ENCODE data around the gene CLCN6.

CLCN6 gene

GRCh38 chr1:11781297-11781696 is 24.7 kb upstream of the CLCN6 start:
- Histone ChIP-seq H3K36me3 (ENCODE audit: insufficient read depth, low read length) (no peaks in the 10 kb centered on the region), H3K9me3 (ENCODE audit: low read length) (no peaks in the 10 kb centered on the region), H3K27me3 (ENCODE audit: control insufficient read depth in 1 of 2, insufficient read depth in 2 of 2, low read length in 2 of 2) (no peaks in the 10 kb centered on the region), H3K27ac (ENCODE audit: low read depth, low read length) (no peak overlapping the region), H3K9ac (ENCODE audit: low read length) (no peak overlapping the region), H3K4me1 (ENCODE audit: insufficient read depth, low read length) (peaks cover 12% of the 10 kb centered on the region), H3K4me3 (ENCODE audit: low read depth in 1 of 2, low read length in 2 of 2) (no peak overlapping the region)

GRCh38 chr1:11782127-11782708 is 23.8 kb upstream of the CLCN6 start:
- Histone ChIP-seq H3K4me1 (ENCODE audit: insufficient read depth, low read length) (peaks cover 21% of the 10 kb centered on the region), H3K9ac (ENCODE audit: low read length) (no peak overlapping the region), H3K9me3 (ENCODE audit: low read length) (no peaks in the 10 kb centered on the region), H3K27me3 (ENCODE audit: control insufficient read depth in 1 of 2, insufficient read depth in 2 of 2, low read length in 2 of 2) (no peaks in the 10 kb centered on the region), H3K36me3 (ENCODE audit: insufficient read depth, low read length) (no peaks in the 10 kb centered on the region), H3K4me3 (ENCODE audit: low read depth in 1 of 2, low read length in 2 of 2) (no peak overlapping the region), H3K27ac (ENCODE audit: low read depth, low read length) (no peak overlapping the region)

- no peaks in the 10 kb centered on the region for H3K27me3 ChIP-seq (ENCODE audit: control insufficient read depth in 1 of 2, insufficient read depth in 2 of 2, low read length in 2 of 2)
- H3K27ac ChIP-seq (ENCODE audit: low read depth, low read length) = no peak overlapping the region
- H3K9ac ChIP-seq (ENCODE audit: low read length) = no peak overlapping the region
- peaks cover 34% of the 10 kb centered on the region for H3K4me1 ChIP-seq (ENCODE audit: insufficient read depth, low read length)
- no peaks in the 10 kb centered on the region for H3K9me3 ChIP-seq (ENCODE audit: low read length)
- H3K36me3 ChIP-seq (ENCODE audit: insufficient read depth, low read length) = no peaks in the 10 kb centered on the region
- no peak overlapping the region for H3K4me3 ChIP-seq (ENCODE audit: low read depth in 1 of 2, low read length in 2 of 2)
Observed at GRCh38 chr1:11783556-11783955, 22.4 kb upstream of the CLCN6 start.

- Histone ChIP-seq H3K27ac (ENCODE audit: low read depth, low read length) (peak overlapping the region; percentile 7), H3K4me3 (ENCODE audit: low read depth in 1 of 2, low read length in 2 of 2) (peak overlapping the region in 1 of 2 donors; percentile 38), H3K9me3 (ENCODE audit: low read length) (no peaks in the 10 kb centered on the region), H3K4me1 (ENCODE audit: insufficient read depth, low read length) (peaks cover 41% of the 10 kb centered on the region), H3K27me3 (ENCODE audit: control insufficient read depth in 1 of 2, insufficient read depth in 2 of 2, low read length in 2 of 2) (no peaks in the 10 kb centered on the region), H3K36me3 (ENCODE audit: insufficient read depth, low read length) (no peaks in the 10 kb centered on the region), H3K9ac (ENCODE audit: low read length) (no peak overlapping the region)
Observed at GRCh38 chr1:11784256-11784992, 21.6 kb upstream of the CLCN6 start.

GRCh38 chr1:11784993-11785769 is 20.8 kb upstream of the CLCN6 start:
- H3K36me3 ChIP-seq (ENCODE audit: insufficient read depth, low read length) = peaks cover 7% of the 10 kb centered on the region
- no peaks in the 10 kb centered on the region for H3K27me3 ChIP-seq (ENCODE audit: control insufficient read depth in 1 of 2, insufficient read depth in 2 of 2, low read length in 2 of 2)
- peak overlapping the region in 1 of 2 donors; percentile 38 for H3K4me3 ChIP-seq (ENCODE audit: low read depth in 1 of 2, low read length in 2 of 2)
- no peak overlapping the region for H3K9ac ChIP-seq (ENCODE audit: low read length)
- H3K9me3 ChIP-seq (ENCODE audit: low read length) = no peaks in the 10 kb centered on the region
- H3K4me1 ChIP-seq (ENCODE audit: insufficient read depth, low read length) = peaks cover 48% of the 10 kb centered on the region
- peak overlapping the region; percentile 7 for H3K27ac ChIP-seq (ENCODE audit: low read depth, low read length)

GRCh38 chr1:11786168-11786567 is 19.8 kb upstream of the CLCN6 start:
- H3K4me3 ChIP-seq (ENCODE audit: low read depth in 1 of 2, low read length in 2 of 2) = no peak overlapping the region
- H3K9me3 ChIP-seq (ENCODE audit: low read length) = no peaks in the 10 kb centered on the region
- H3K27ac ChIP-seq (ENCODE audit: low read depth, low read length) = no peak overlapping the region
- H3K27me3 ChIP-seq (ENCODE audit: control insufficient read depth in 1 of 2, insufficient read depth in 2 of 2, low read length in 2 of 2) = no peaks in the 10 kb centered on the region
- peaks cover 11% of the 10 kb centered on the region for H3K36me3 ChIP-seq (ENCODE audit: insufficient read depth, low read length)
- H3K4me1 ChIP-seq (ENCODE audit: insufficient read depth, low read length) = peaks cover 58% of the 10 kb centered on the region
- H3K9ac ChIP-seq (ENCODE audit: low read length) = no peak overlapping the region

GRCh38 chr1:11787251-11787803 is 18.7 kb upstream of the CLCN6 start:
- Histone ChIP-seq H3K36me3 (ENCODE audit: insufficient read depth, low read length) (peaks cover 23% of the 10 kb centered on the region), H3K9me3 (ENCODE audit: low read length) (no peaks in the 10 kb centered on the region), H3K9ac (ENCODE audit: low read length) (no peak overlapping the region), H3K4me3 (ENCODE audit: low read depth in 1 of 2, low read length in 2 of 2) (peak overlapping the region in 1 of 2 donors; percentile 38), H3K27me3 (ENCODE audit: control insufficient read depth in 1 of 2, insufficient read depth in 2 of 2, low read length in 2 of 2) (no peaks in the 10 kb centered on the region), H3K27ac (ENCODE audit: low read depth, low read length) (peak overlapping the region; percentile 80), H3K4me1 (ENCODE audit: insufficient read depth, low read length) (peaks cover 64% of the 10 kb centered on the region)

GRCh38 chr1:11787804-11788436 is 18.1 kb upstream of the CLCN6 start:
- no peak overlapping the region for H3K9ac ChIP-seq (ENCODE audit: low read length)
- H3K4me3 ChIP-seq (ENCODE audit: low read depth in 1 of 2, low read length in 2 of 2) = peak overlapping the region in 1 of 2 donors; percentile 38
- no peaks in the 10 kb centered on the region for H3K9me3 ChIP-seq (ENCODE audit: low read length)
- H3K27me3 ChIP-seq (ENCODE audit: control insufficient read depth in 1 of 2, insufficient read depth in 2 of 2, low read length in 2 of 2) = no peaks in the 10 kb centered on the region
- H3K36me3 ChIP-seq (ENCODE audit: insufficient read depth, low read length) = peaks cover 29% of the 10 kb centered on the region
- H3K27ac ChIP-seq (ENCODE audit: low read depth, low read length) = peak overlapping the region; percentile 96
- H3K4me1 ChIP-seq (ENCODE audit: insufficient read depth, low read length) = peaks cover 64% of the 10 kb centered on the region

- Histone ChIP-seq H3K9ac (ENCODE audit: low read length) (no peak overlapping the region), H3K27ac (ENCODE audit: low read depth, low read length) (peak overlapping the region; percentile 96), H3K4me3 (ENCODE audit: low read depth in 1 of 2, low read length in 2 of 2) (no peak overlapping the region), H3K36me3 (ENCODE audit: insufficient read depth, low read length) (peaks cover 32% of the 10 kb centered on the region), H3K4me1 (ENCODE audit: insufficient read depth, low read length) (peaks cover 64% of the 10 kb centered on the region), H3K9me3 (ENCODE audit: low read length) (no peaks in the 10 kb centered on the region), H3K27me3 (ENCODE audit: control insufficient read depth in 1 of 2, insufficient read depth in 2 of 2, low read length in 2 of 2) (no peaks in the 10 kb centered on the region)
Observed at GRCh38 chr1:11788549-11789053, 17.4 kb upstream of the CLCN6 start.

GRCh38 chr1:11789126-11790067 is 16.6 kb upstream of the CLCN6 start:
- Histone ChIP-seq H3K9ac (ENCODE audit: low read length) (no peak overlapping the region), H3K9me3 (ENCODE audit: low read length) (no peaks in the 10 kb centered on the region), H3K27me3 (ENCODE audit: control insufficient read depth in 1 of 2, insufficient read depth in 2 of 2, low read length in 2 of 2) (no peaks in the 10 kb centered on the region), H3K27ac (ENCODE audit: low read depth, low read length) (peak overlapping the region; percentile 96), H3K36me3 (ENCODE audit: insufficient read depth, low read length) (peaks cover 40% of the 10 kb centered on the region), H3K4me3 (ENCODE audit: low read depth in 1 of 2, low read length in 2 of 2) (no peak overlapping the region), H3K4me1 (ENCODE audit: insufficient read depth, low read length) (peaks cover 63% of the 10 kb centered on the region)

All from muscle layer of colon (tissue), 2 donors.